Measurements from ENCODE around the gene ZBTB43.

Gene ZBTB43

GRCh38 chr9:126856326-126856877 is 51.6 kb downstream of the ZBTB43 start:
- DNase-seq (ENCODE audit: low read depth in 2 of 2, low spot score in 1 of 2), result no peak

DNA sequence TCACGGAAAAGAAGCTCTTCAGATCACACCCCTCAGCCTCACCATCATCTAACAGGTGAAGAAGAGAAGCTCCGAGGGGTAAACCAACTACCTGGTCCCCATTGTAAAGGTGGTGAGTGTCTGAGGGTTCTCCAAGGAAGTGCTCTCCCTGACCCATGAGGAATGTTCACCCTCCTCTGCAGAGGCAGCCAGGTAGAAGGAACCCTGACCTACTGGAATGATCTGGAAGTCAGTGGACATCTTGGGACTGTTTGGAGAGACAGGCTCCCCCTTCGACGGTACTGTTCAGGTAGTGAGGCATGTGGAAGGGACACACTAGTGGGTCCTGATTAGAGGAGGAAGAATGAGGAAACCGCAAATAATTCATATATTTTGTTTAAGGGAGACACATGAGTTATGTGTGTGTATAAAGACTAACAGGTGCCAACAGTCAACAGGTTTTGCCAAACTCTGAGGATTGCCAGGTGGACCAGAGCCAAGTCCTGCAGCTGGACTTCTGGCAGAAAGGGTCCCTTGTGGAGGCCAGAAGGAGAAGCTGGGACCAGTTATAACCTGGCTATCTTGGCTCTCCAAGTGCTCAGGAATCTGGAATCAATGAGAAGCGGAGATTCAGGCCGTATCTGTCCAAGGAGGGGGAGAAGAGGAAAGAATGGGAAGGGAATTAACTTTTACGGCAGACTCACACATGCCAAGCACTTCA is 52.6 kb downstream of the ZBTB43 start:
- DNase-seq (ENCODE audit: low read depth in 2 of 2, low spot score in 1 of 2), result no peak

DNA sequence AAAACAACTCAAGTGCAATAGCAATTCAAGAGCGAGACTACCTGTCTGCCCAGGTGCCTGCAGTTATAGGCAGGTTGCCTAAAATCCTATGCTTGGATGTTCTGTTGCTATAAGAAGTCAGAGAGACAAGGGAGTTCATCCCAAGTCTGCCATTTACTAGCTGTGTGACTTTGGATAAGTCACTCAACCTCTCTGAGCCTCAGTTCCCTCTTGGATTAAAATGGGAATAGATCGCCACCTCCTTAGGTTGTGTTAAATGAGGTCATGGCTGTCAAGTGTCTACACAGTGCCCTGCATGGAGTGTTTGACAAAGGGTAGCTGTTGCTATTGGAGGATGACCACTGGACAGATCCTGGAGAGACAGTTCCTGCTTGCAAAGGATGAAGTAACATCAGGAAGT is 54.3 kb downstream of the ZBTB43 start:
- no peak for DNase-seq (ENCODE audit: low read depth in 2 of 2, low spot score in 1 of 2)

GRCh38 chr9:126860077-126860756 is 55.4 kb downstream of the ZBTB43 start, which contains the start of gene ZBTB34:
ZBTB34 (plus strand) TSS chr9:126860639; CDS start chr9:126879400, 18,761 bp downstream.
- peak; percentile 39 to 63 for DNase-seq (ENCODE audit: low read depth in 2 of 2, low spot score in 1 of 2)

DNA sequence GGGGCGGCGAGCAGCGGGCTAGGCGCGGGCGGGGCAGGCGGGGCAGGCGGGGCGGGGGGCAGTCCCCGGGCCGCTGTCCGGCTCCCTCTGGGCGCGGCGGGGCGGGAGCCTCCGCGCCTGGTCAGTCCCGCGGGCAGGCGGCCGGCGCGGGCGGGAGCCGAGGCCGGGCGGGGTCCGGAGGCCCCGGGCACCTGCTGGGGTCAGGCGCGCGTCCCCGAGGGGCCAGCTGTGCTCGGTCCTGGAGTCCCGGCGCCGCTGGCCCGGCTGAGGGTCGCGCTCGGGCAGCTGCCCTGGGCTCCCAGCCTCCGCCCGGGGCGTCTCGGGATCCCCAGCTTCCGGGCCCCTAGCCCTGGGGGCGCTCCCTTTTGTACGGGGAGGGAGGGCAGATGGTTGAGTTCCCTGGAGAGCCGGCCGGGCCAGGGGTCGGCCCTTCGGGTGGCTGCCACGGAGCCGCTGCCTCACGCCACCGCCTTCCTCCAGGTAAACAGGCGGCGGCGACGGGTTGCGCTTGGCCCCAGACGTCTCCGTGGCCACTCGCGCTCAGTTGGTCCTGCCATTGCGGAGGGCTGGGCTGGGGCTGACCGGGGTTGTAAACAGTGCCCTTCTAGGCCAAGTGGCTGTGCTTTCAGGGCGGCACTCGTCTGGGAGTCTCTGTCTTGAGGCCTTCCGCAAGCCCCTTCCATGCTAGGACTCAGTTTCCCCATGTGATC is 56.1 kb downstream of the ZBTB43 start:
- DNase-seq (ENCODE audit: low read depth in 2 of 2, low spot score in 1 of 2), result no peak

- no peak for DNase-seq (ENCODE audit: low read depth in 2 of 2, low spot score in 1 of 2)
These were observed 56.9 kb downstream of the ZBTB43 start for GRCh38 chr9:126861707-126862103.

GRCh38 chr9:126862104-126862761 is 57.4 kb downstream of the ZBTB43 start:
- no peak for DNase-seq (ENCODE audit: low read depth in 2 of 2, low spot score in 1 of 2)

GRCh38 chr9:126864771-126865170 is 59.9 kb downstream of the ZBTB43 start:
- no peak for DNase-seq (ENCODE audit: low read depth in 2 of 2, low spot score in 1 of 2)

DNA sequence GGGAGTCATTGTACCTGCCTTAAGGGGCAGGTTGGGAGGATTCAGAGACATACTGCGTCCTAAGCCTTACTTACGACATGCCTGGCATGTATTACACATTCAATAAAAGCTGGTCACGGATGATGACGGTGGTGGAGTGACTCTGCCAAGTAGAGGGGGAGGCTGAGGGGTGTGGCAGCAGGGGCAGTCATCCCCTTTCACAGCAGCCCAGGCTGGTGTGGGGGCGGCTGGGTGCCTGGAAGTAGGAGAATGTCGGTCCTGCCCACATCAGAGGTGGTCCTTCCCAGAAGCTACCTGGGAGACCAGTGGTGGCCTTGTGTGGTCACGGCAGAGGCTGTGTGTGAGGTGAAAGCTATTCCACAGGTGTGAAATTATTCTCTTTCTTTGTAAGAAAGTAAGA is 64.5 kb downstream of the ZBTB43 start:
- DNase-seq (ENCODE audit: low read depth in 2 of 2, low spot score in 1 of 2), result no peak

DNA sequence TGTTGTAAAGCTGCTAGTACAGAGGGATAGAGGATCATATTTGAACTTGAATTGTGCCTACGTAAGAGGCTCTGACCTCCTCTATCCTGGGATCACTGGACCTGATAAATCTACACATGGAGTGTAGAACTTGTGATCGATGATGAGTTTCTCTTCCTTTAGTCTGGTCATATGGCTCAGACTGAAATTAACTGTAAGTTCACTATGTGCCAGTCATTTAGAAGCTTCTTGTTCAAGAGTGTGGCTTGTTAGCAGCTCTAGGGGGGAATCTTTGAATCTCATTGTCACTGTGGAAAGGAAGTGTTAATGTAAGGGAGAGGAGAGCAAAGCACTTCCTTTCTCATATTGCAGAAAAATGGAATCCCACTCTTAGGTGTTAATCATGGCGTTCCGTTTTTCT is 67.7 kb downstream of the ZBTB43 start:
- DNase-seq (ENCODE audit: low read depth in 2 of 2, low spot score in 1 of 2), result no peak

GRCh38 chr9:126874546-126875314 is 69.9 kb downstream of the ZBTB43 start:
- no peak for DNase-seq (ENCODE audit: low read depth in 2 of 2, low spot score in 1 of 2)

- no peak for DNase-seq (ENCODE audit: low read depth in 2 of 2, low spot score in 1 of 2)
These were observed 71.1 kb downstream of the ZBTB43 start for GRCh38 chr9:126875756-126876510.

- DNase-seq (ENCODE audit: low read depth in 2 of 2, low spot score in 1 of 2), result no peak
These were observed 71.7 kb downstream of the ZBTB43 start for GRCh38 chr9:126876531-126876930.

- no peak for DNase-seq (ENCODE audit: low read depth in 2 of 2, low spot score in 1 of 2)
These were observed 72.6 kb downstream of the ZBTB43 start for GRCh38 chr9:126877418-126877817.

GRCh38 chr9:126879288-126879687 is 74.4 kb downstream of the ZBTB43 start:
- no peak for DNase-seq (ENCODE audit: low read depth in 2 of 2, low spot score in 1 of 2)

GRCh38 chr9:126880226-126880946 is 75.5 kb downstream of the ZBTB43 start:
- DNase-seq (ENCODE audit: low read depth in 2 of 2, low spot score in 1 of 2), result no peak

- DNase-seq (ENCODE audit: low read depth in 2 of 2, low spot score in 1 of 2), result no peak
These were observed 76.1 kb downstream of the ZBTB43 start for GRCh38 chr9:126880947-126881332.

GRCh38 chr9:126882746-126883145 is 77.9 kb downstream of the ZBTB43 start:
- DNase-seq (ENCODE audit: low read depth in 2 of 2, low spot score in 1 of 2), result no peak

- DNase-seq (ENCODE audit: low read depth in 2 of 2, low spot score in 1 of 2), result no peak
These were observed 78.8 kb downstream of the ZBTB43 start for GRCh38 chr9:126883636-126884035.
